Measurements from ENCODE around the gene ZFPL1.

The ZFPL1 gene

GRCh38 chr11:65120831-65121230, 36.8 kb downstream of the ZFPL1 start:
- no peak for ATAC-seq
- peak overlapping the region; percentile 98 for H3K27ac Mint-ChIP-seq
- no peak for DNase-seq
- H3K36me3 Mint-ChIP-seq (ENCODE audit: low read depth): peaks cover 62% of the 10 kb centered on the region
- H3K27me3 Mint-ChIP-seq: no peaks in the 10 kb centered on the region
- no peaks in the 10 kb centered on the region for H3K9me3 Mint-ChIP-seq
- H3K4me3 Mint-ChIP-seq: peak overlapping the region; percentile 100
- peaks cover 73% of the 10 kb centered on the region for H3K4me1 Mint-ChIP-seq

DNA sequence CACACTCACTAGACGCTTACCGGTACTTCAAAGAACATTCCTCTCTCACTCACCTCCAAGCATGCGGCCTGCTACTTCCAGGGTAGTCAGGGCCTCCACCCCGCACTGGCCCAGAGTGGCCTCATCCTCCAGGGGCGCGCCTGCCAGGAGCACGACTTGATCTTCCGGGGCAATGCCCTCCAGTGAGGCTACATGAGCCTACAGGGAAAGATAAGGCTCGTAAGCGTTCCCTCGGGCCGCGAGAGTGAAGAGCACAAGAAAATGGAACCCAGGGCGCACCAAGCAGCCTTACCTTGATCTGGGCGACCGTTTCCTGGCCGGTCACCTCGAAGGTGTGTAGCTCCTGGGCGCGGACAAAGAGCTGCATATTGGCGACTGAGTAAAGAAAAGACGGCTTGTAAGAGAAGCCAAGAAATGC, 37.4 kb downstream of the ZFPL1 start:
- no peaks in the 10 kb centered on the region for H3K27me3 Mint-ChIP-seq
- peak overlapping the region; percentile 100 for H3K4me3 Mint-ChIP-seq
- H3K9me3 Mint-ChIP-seq: no peaks in the 10 kb centered on the region
- no peak for ATAC-seq
- H3K27ac Mint-ChIP-seq: peak overlapping the region; percentile 98
- peak; percentile 32 for DNase-seq
- peaks cover 62% of the 10 kb centered on the region for H3K36me3 Mint-ChIP-seq (ENCODE audit: low read depth)
- peaks cover 69% of the 10 kb centered on the region for H3K4me1 Mint-ChIP-seq

- peaks cover 67% of the 10 kb centered on the region for H3K4me1 Mint-ChIP-seq
- H3K27ac Mint-ChIP-seq: peak within 1 kb of the TSS; percentile 98
- peak; percentile 88 for ATAC-seq
- no peaks in the 10 kb centered on the region for H3K9me3 Mint-ChIP-seq
- peak within 1 kb of the TSS; percentile 100 for H3K4me3 Mint-ChIP-seq
- peaks cover 63% of the 10 kb centered on the region for H3K36me3 Mint-ChIP-seq (ENCODE audit: low read depth)
- DNase-seq: peak; percentile 99
- no peaks in the 10 kb centered on the region for H3K27me3 Mint-ChIP-seq
Observed at GRCh38 chr11:65121865-65122696, 38.1 kb downstream of the ZFPL1 start, which contains the start of the genes FAU and MRPL49. Gene FAU, minus strand, starts transcription at chr11:65122134. Its CDS starts 321 bp downstream, at chr11:65121813. Gene MRPL49, plus strand, starts transcription at chr11:65122321. Its CDS starts 26 bp downstream, at chr11:65122347.

DNA sequence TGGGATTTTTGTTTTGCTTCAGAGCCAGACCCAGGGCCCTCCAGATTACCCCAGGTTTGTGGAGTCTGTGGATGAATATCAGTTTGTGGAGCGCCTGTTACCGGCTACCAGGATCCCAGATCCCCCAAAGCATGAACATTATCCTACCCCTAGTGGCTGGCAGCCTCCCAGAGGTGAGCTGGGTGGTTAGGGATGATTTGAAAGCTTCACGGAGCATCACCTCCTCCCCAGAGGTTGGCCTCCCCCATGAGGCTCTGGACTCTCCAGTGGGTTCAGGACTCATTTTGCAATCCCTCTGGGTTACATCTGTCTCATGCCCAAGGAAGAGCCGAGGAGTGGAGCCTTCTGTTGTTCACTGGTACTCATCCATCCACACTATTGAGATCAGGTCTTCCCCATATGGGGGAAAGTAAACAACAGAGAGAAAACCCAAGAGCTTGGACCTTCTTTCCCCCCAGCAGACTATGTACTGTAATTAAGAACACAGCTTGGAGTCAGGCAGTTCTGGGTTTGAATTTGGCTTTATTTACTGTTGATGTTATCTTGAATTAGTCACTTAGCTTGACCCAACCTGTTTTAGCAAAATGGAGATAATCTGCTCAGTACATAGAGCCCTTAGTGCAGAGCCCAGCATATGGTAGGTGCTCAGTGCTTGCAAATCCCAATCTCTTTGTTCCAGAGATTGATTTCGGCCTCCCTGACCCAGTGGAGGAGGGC, 40.6 kb downstream of the ZFPL1 start:
- peaks cover 51% of the 10 kb centered on the region for H3K36me3 Mint-ChIP-seq (ENCODE audit: low read depth)
- H3K9me3 Mint-ChIP-seq: no peaks in the 10 kb centered on the region
- peak overlapping the region; percentile 62 for H3K27ac Mint-ChIP-seq
- ATAC-seq: no peak
- H3K4me1 Mint-ChIP-seq: peaks cover 45% of the 10 kb centered on the region
- H3K27me3 Mint-ChIP-seq: no peaks in the 10 kb centered on the region
- H3K4me3 Mint-ChIP-seq: peak overlapping the region; percentile 60
- DNase-seq: no peak

DNA sequence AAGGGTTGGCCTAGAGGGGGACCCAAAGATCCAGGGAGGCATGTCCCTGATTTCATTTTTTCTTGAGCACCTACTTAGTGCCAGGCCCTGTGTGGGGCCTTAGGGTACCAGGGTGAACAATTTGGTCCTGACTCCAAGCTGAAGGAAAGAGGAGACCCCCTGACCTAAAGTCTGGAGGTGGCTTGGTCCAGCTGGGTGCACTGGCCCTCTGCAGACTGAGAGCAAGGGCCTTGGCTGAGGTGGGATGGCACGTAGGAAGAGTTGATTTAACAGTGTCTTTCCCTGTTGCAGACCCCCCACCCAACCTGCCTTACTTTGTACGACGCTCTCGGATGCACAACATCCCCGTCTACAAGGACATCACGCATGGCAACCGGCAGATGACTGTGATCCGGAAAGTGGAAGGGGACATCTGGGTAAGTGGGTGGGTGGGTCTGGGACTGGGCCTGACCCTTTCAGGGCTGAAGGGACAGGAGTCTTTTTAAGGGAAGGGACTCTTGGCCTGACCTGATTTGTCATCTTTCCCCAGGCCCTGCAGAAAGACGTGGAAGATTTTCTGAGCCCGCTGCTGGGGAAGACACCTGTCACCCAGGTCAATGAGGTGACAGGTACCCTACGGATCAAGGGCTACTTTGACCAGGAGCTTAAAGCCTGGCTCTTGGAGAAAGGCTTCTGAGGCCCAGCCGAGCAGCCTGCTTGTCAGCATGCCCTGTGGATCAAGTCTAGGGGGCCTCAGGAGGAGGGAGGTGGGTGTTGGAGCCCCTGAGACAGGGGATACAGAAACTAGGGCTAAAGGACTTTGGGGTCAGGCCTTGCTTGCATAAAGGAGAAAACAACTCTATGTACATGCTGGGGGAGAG, 41.4 kb downstream of the ZFPL1 start:
- peaks cover 37% of the 10 kb centered on the region for H3K4me1 Mint-ChIP-seq

GRCh38 chr11:65126624-65127274, 42.7 kb downstream of the ZFPL1 start:
- peaks cover 35% of the 10 kb centered on the region for H3K36me3 Mint-ChIP-seq (ENCODE audit: low read depth)
- H3K9me3 Mint-ChIP-seq: no peaks in the 10 kb centered on the region
- peaks cover 31% of the 10 kb centered on the region for H3K4me1 Mint-ChIP-seq
- DNase-seq: no peak
- H3K4me3 Mint-ChIP-seq: no peak overlapping the region
- ATAC-seq: no peak
- no peaks in the 10 kb centered on the region for H3K27me3 Mint-ChIP-seq
- H3K27ac Mint-ChIP-seq: no peak overlapping the region

More for the DNA sequence above, 41.4 kb downstream of the ZFPL1 start:
- DNase-seq (no peak), ATAC-seq (no peak)
- Mint-ChIP-seq H3K4me3 (no peak overlapping the region), H3K9me3 (no peaks in the 10 kb centered on the region), H3K27ac (no peak overlapping the region), H3K27me3 (no peaks in the 10 kb centered on the region), H3K36me3 (ENCODE audit: low read depth) (peaks cover 43% of the 10 kb centered on the region)

DNA sequence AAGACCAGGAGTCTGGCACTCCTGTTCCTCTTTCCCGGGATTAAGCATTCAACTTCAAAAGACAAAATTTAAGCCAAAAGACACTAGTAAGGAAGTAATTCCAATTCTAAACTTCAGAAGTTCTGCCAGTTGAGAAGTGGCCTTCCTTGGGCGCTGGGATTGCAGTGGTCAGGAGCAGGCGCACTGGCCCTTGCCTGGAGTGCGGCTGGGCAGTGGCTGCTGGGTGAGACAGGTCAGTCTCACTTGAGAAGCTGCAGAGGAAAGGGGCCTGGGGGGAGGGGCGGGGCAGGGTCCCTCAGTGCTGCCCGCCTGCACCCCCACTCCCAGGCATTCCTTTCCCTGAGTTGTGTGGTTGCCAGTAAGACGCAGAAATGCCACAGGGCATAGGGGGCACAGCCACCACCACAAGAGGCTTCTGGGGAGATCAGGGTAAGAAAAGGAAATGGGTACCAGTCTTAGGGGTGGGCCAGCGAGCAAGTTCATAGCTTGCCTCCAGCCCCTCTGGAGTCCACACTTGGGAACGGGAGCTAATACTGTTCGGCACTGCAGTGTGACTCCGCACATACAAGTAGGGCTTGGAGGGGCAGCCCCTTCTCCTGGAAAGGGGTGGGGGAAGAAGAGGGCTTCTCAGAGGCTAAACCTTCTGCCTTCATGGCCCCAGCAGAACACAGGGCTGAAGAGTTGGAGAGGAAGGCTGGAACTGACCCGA, 43.6 kb downstream of the ZFPL1 start:
- ATAC-seq (no peak), DNase-seq (no peak)
- no peaks in the 10 kb centered on the region for H3K27me3 Mint-ChIP-seq
- peaks cover 26% of the 10 kb centered on the region for H3K4me1 Mint-ChIP-seq
- H3K9me3 Mint-ChIP-seq: no peaks in the 10 kb centered on the region
- peaks cover 31% of the 10 kb centered on the region for H3K36me3 Mint-ChIP-seq (ENCODE audit: low read depth)
- H3K27ac Mint-ChIP-seq: no peak overlapping the region
- H3K4me3 Mint-ChIP-seq: no peak overlapping the region

DNA sequence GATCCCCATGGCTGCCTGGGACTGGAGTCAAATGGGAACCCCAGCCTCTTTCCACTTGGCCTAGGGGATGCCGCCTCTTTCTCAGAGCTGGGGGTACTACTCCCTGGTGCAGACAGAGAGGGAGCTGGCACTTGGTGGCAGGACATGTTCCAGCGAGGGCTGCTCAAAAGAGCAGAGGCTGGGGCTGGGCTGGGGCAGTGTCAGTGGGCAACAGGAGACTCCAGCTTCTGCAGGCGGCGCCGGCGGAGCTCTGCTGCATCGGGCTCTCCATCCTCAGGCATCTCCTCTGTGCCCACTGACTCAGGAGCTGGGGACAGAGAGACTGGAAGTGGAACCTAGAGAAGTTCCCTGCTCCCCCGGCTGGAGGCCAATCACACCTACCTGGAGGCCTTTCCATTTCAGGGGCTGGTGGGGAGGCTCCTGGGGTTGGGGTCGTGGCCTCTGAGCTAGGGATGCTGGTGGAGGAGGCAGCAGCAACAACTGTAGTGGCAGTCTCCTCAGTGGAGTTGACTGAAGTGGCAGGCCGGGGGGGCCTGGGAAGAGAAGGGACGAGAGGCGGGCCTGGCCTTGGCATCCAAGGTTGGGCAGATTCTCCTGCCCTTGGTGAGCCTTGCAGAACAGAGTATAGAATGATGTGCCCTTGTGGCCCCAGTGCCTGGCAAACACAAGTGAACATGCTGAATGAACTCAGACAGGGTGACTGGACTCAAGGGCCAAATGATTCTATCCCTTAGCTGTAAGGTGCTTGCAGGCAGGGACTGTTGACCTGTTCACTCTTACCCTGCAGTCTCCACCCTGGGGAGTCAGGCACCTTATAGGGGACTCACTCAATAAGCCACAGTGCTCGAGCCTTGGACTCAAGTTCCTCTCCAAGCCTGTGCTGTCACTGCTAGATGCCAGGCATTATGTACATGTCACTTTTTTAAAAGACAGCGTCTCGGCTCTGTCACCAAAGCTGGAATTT, 44.4 kb downstream of the ZFPL1 start:
- no peaks in the 10 kb centered on the region for H3K27me3 Mint-ChIP-seq
- ATAC-seq: no peak
- peak; percentile 2 for DNase-seq
- no peak overlapping the region for H3K4me3 Mint-ChIP-seq
- H3K9me3 Mint-ChIP-seq: no peaks in the 10 kb centered on the region
- no peak overlapping the region for H3K27ac Mint-ChIP-seq
- peaks cover 32% of the 10 kb centered on the region for H3K36me3 Mint-ChIP-seq (ENCODE audit: low read depth)
- peaks cover 28% of the 10 kb centered on the region for H3K4me1 Mint-ChIP-seq

- peak; percentile 5 for DNase-seq
- Mint-ChIP-seq H3K27ac (no peak overlapping the region), H3K36me3 (ENCODE audit: low read depth) (peaks cover 28% of the 10 kb centered on the region), H3K9me3 (no peaks in the 10 kb centered on the region), H3K4me3 (no peak overlapping the region), H3K27me3 (no peaks in the 10 kb centered on the region), H3K4me1 (peaks cover 21% of the 10 kb centered on the region)
- no peak for ATAC-seq
Observed at GRCh38 chr11:65129649-65130441, 45.8 kb downstream of the ZFPL1 start.

DNA sequence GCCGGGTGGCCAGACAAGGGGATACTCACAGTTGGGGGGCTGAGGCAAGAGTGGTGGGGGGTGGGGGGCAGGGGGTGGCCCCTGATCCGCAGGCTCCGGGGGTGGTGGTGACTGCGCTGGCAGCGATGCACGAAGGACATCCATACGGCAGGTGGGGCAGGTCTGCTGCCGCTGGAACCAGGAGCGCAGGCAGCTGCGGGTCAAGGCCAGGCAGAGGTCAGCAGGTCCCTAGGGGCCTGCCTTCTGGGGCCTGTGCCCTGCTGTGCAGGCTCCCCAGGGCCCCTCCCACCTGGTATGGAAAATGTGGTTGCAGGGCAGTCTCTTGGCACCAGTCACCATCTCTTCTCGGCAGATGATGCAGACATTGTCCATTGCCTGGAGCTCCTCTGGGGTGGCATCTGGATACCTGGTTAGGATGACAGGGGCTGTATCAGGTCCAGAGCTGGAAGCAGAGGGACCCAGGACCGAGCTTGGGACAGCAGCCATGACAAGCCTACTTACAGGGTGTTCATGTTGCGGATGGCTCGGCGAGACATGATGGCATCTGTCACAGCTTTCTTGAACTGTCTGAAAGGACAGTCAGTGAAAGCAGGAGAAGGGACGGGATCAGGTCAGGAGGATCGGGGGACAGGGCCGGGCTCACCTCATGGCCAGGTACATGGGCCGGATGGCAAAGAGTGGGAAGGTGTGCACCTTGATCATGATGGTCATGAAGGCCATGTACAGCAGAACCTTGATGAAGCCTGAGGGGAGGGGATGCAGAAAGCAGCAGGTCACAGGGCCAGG, 46.8 kb downstream of the ZFPL1 start:
- DNase-seq: peak; percentile 4
- peaks cover 27% of the 10 kb centered on the region for H3K4me1 Mint-ChIP-seq

GRCh38 chr11:65131417-65131776, 47.4 kb downstream of the ZFPL1 start:
- no peak for DNase-seq
- Mint-ChIP-seq H3K27me3 (no peaks in the 10 kb centered on the region), H3K9me3 (no peaks in the 10 kb centered on the region), H3K4me1 (peaks cover 33% of the 10 kb centered on the region), H3K4me3 (no peak overlapping the region), H3K27ac (no peak overlapping the region), H3K36me3 (ENCODE audit: low read depth) (peaks cover 24% of the 10 kb centered on the region)
- no peak for ATAC-seq

More for the DNA sequence above, 46.8 kb downstream of the ZFPL1 start:
- no peak for ATAC-seq
- H3K27ac Mint-ChIP-seq: peak overlapping the region; percentile 20
- H3K4me3 Mint-ChIP-seq: no peak overlapping the region
- H3K36me3 Mint-ChIP-seq (ENCODE audit: low read depth): peaks cover 25% of the 10 kb centered on the region
- no peaks in the 10 kb centered on the region for H3K27me3 Mint-ChIP-seq
- H3K9me3 Mint-ChIP-seq: no peaks in the 10 kb centered on the region

Data from activated naive CD8-positive, alpha-beta T cell treated with anti-CD3 and anti-CD28 coated beads, Interleukin-2, amount 50 U/mL, for 24 hours (primary cell).